SH-SY5Y (cell line): ENCODE results near the gene PKDCC.

Experiments
- GATA2 ChIP-seq: IDR thresholded peaks from 2 replicates; pipeline ENCODE4 v1.6.1; 2011; ENCODE audit warnings: mild to moderate bottlenecking, low read depth, low read length
- GATA3 ChIP-seq: IDR thresholded peaks from 2 replicates; pipeline ENCODE4 v1.6.1; 2011; ENCODE audit warnings: low read depth, mild to moderate bottlenecking, low read length, moderate library complexity

GRCh38 chr2:42009657-42010580, 37.9 kb upstream of the PKDCC start:
- no peak for TF ChIP-seq GATA3
- no peak for TF ChIP-seq GATA2
